ENCODE data around the gene DHRSX.
"Not testable (repeated sequence)": the region's sequence is repeated elsewhere in the genome, so short reads cannot be mapped to it uniquely, and the experiment has no call there.

DHRSX gene

GRCh38 chrX:2471126-2471525 lies 29.6 kb downstream of the DHRSX start:
- not testable (repeated sequence) for DNase-seq

GRCh38 chrX:2469852-2470251 lies 30.9 kb downstream of the DHRSX start:
- not testable (repeated sequence) for DNase-seq

- DNase-seq, result no peak
Observed at GRCh38 chrX:2469196-2469685, 31.5 kb downstream of the DHRSX start.

- DNase-seq, result no peak
Observed at GRCh38 chrX:2468261-2469195, 32.2 kb downstream of the DHRSX start.

DNA sequence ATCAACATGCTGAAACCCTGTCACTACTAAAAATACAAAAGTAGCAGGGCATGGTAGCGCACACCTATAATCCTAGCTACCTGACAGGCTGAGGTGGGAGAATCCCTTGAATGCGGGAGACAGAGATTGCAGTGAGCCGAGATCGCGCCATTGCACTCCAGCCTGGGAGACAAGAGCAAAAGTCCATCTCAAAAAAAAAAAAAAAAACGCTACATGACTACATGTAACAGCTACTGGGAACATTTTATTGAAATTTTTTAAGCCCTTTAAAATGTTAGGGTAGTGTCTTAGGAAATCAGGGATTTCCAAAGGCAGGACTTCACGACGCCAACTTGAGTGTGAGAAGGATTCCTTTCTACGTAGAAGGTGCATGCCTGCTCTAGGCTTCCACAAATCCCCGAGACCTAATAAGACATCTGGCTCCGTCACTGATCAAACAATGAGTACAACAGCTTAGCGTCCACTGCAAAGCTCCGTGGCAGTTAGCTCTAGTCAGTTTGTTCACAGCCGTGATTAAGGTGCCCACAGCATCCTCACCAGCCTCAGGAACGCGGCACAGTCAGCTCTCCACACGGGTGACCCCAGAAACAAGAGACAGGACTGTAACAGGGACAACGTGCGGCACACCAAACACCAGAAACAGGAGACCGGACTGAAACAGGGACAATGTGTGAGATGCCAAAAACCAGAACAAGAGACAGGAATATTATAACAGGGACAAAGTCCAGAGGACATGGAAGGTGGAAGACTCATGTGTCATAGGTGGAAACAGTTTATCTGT lies 33.7 kb downstream of the DHRSX start:
- DNase-seq, result no peak

DNA sequence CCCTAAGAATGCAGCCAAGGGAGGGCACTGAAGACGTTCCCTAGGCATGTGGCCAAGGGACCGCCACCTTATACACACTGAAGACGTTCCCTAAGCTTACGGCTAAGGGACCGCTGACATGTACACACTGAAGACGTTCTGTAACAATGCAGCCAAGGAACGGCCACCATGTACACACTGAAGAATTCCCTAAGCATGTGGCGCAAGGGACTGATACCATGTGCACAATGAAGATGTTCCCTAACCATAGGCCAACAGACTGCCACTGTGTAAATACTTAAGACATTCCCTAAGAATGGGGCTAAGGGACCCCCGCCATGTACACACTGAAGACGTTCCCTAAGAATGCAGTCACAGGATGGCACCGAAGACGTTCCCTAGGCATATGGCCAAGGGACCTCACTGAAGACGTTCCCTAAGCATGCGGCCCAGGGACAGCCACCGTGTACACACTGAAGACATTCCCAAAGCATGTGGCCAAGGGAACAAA lies 36.1 kb downstream of the DHRSX start:
- no peak for DNase-seq

GRCh38 chrX:2463973-2464676 lies 36.7 kb downstream of the DHRSX start:
- DNase-seq, result no peak

GRCh38 chrX:2463481-2463880 lies 37.3 kb downstream of the DHRSX start:
- DNase-seq, result not testable (repeated sequence)

GRCh38 chrX:2462780-2463179 lies 38.0 kb downstream of the DHRSX start:
- no peak for DNase-seq

DNA sequence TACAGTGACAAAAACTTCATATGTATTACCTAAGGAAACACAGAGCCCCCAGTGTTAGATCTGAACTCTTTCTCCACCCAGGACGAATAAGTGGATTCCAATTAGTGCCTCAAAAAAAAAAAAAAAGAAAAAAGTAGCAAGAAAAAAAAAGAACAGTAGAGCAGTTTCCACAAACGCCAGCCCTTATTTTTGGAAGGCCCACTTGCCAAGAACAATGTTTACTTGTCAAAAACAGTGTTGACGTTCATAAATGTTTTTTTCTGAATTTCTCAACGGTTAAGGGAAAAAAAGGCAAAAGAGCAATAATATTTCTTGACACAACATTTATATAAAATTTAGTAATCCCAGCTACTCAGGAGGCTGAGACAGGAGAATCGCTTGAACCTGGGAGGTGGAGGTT lies 38.7 kb downstream of the DHRSX start:
- DNase-seq, result no peak

DNA sequence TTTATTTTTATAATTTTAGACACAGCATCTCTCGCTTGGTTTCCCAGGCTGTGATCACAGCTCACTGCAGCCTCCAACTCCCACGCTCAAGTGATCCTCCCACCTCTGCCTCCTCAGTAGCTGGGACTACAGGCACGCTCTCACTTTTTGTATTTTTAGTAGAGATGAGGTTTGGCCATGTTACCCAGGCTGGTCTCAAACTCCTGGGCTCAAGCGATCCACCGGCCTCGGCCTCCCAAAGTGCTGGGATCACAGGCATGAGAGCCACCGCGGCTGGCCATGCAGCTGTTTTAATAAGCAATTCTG lies 39.1 kb downstream of the DHRSX start:
- no peak for DNase-seq

DNA sequence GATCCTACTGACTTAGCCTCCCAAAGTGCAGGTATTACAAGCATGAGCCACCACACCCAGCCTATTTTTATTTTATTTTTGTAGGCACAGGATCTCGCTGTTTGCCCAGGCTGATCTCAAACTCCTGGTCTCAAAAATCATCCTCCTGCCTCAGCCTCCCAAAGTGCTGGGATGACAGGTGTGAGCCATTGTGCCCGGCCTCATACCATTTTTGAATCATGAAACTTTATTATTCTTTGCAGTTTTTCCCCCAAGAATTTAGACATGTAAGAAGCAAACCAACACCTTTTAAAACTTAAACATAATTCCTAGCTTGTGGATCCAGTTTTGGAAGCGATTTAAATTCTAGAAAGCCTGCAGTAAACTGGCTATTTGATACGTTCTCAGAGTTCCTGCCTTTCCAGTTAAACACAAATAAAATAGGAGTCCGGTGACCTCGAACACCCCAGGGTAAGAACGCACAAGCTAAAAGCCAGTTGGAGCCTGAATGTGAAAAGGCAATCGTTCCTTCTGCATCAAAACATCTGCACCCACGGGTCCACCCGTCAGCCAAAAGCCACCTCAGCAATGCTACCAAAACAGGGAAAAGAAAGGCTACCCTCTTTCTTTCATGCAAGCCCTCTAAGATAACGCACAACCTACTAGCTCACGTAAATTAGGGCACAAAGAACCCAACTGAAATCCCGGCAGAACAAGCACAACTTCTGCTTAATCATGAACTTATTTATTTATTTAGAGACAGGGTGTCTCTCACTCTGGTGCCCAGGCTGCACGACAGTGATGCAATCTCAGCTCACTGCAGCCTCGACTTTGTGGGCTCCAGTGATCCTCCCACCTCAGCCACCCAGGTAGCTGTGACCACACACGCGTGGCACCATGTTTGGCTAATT lies 39.7 kb downstream of the DHRSX start:
- DNase-seq, result not testable (repeated sequence)

DNA sequence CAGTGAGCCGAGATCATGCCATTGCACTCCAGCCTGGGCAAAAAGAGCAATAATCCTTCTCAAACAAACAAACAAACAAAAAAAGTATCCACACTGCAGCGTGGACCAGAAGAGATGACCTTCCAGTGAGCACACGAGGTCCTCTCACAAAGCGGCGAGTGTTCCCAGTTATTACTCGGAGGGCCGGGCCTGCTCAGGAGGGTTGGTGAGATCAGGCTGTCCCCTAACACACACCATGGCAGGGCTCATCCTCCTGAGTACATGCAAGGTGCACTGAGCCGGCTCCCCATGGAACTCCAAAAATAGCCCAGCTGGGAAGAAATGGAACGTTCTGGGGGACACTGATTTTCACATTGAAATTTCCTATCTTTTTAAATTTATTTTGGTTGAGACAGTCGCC lies 40.7 kb downstream of the DHRSX start:
- DNase-seq, result not testable (repeated sequence)

- DNase-seq, result no peak
Observed at GRCh38 chrX:2458309-2458708, 42.5 kb downstream of the DHRSX start.

DNA sequence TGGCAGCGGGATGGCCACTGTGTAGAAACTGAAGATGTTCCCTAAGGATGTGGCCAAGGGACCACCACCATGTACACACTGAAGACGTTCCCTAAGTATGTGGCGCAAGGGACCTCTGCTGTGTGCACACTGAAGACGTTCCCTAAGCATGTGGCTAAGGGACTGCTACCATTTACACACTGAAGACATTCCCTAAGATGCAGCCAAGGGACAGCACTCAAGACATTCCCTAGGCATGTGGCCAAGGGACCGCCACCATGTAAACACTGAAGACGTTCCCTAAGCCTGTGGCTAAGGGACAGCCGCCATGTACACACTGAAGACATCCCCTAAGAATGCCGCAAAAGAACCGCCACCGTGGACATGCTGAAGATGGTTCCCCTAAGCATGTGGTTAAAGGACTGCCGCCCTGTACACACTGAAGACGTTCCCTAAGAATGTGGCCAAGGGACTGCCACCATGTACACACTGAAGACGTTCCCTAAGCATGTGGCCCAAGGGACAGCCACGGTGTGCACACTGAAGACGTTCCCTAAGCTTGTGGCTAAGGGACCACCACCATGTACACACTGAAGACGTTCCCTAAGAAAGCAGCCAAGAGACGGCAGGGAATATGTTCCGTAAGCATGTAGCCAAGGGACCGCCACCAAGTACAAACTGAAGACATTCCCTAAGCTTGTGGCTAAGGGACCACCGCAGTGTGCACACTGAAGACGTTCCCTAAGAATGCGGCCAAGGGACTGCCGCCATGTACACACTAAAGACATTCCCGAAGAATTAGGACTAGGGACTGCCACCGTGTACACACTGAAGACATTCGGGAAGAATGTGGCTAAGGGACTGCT lies 43.3 kb downstream of the DHRSX start:
- DNase-seq, result no peak

DNA sequence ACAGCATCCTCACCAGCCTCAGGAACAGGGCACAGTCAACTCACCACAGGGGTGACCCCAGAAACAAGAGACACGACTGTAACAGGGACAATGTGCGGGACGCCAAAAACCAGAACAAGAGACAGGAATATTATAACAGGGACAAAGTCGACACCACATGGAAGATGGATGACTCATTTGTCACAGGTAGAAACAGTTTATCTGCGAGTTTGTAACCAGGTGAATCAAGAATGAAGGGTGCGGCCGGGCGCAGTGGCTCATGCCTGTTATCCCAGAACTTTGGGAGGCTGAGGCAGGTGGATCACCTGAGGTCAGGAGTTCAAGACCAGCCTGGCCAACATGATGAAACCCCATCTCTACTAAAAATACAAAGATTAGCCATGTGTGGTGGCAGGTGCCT lies 44.7 kb downstream of the DHRSX start:
- not testable (repeated sequence) for DNase-seq

DNA sequence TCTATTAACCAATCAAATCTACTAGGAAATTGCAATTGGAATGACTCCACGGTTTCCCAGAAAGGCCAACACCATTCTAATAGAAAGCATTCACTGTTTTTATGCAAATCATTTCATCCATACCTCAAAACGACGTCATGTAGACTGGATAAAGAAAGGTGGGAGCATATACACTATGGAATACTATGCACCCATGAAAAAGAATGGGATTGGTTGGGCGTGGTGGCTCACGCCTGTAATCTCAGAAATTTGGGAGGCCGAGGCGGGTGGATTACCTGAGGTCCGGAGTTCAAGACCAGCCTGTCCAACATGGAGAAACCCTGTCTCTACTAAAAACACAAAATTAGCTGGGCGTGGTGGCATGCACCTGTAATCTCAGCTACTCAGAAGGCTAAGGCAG lies 46.2 kb downstream of the DHRSX start:
- not testable (repeated sequence) for DNase-seq

GRCh38 chrX:2452799-2453198 lies 48.0 kb downstream of the DHRSX start:
- DNase-seq, result no peak

DNA sequence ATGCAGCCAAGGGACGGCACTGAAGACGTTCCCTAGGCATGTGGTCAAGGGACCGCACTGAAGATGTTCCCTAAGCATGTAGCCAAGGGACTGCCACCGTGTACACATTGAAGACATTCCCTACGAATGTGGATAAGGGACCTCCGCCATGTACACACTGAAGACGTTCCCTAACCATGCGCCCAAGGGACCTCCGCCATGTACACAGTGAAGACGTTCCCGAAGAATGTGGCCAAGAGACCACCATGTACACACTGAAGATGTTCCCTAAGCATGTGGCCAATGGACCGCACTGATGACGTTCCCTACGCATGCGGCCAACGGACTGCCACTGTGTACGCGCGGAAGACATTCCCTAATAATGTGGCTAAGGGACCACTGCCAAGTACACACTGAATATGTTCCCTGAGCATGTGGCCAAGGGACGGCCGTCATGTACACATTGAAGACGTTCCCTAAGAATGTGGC lies 48.4 kb downstream of the DHRSX start:
- no peak for DNase-seq

- DNase-seq, result no peak
Observed at GRCh38 chrX:2451501-2452316, 49.1 kb downstream of the DHRSX start.
